GM18508 (cell line): ENCODE results near the gene UBXN11.

Experiments
- ATAC-seq: cut with Tn5 transposase; IDR thresholded peaks from one replicate; pipeline ENCODE4 v1.9.1; 2021; ENCODE audit warnings: moderate number of reproducible peaks; ENCODE audit not compliant: insufficient read depth, unreplicated experiment

Gene UBXN11

GRCh38 chr1:26288311-26288941, 18.0 kb downstream of the UBXN11 start:
- ATAC-seq: no peak

GRCh38 chr1:26287811-26288210, 18.6 kb downstream of the UBXN11 start:
- no peak for ATAC-seq

GRCh38 chr1:26287033-26287711, 19.3 kb downstream of the UBXN11 start:
- ATAC-seq: no peak

- no peak for ATAC-seq
These were observed 20.4 kb downstream of the UBXN11 start for GRCh38 chr1:26286064-26286416.

- no peak for ATAC-seq
These were observed 20.9 kb downstream of the UBXN11 start for GRCh38 chr1:26285366-26286063.

- no peak for ATAC-seq
These were observed 21.7 kb downstream of the UBXN11 start for GRCh38 chr1:26284597-26285347.

- no peak for ATAC-seq
These were observed 22.4 kb downstream of the UBXN11 start for GRCh38 chr1:26283871-26284596.

GRCh38 chr1:26283279-26283853, 23.1 kb downstream of the UBXN11 start:
- ATAC-seq: no peak

GRCh38 chr1:26282401-26282918, 24.0 kb downstream of the UBXN11 start:
- no peak for ATAC-seq

- no peak for ATAC-seq
These were observed 24.5 kb downstream of the UBXN11 start for GRCh38 chr1:26281971-26282370.

- ATAC-seq: no peak
These were observed 25.1 kb downstream of the UBXN11 start for GRCh38 chr1:26281091-26281958.

- ATAC-seq: no peak
These were observed 25.9 kb downstream of the UBXN11 start for GRCh38 chr1:26280333-26281042.

- ATAC-seq: no peak
These were observed 26.7 kb downstream of the UBXN11 start, which contains the start of gene SH3BGRL3 for GRCh38 chr1:26279456-26280332. TSS of gene SH3BGRL3 (plus strand) at chr1:26280086. CDS start at chr1:26280156, 70 bp downstream.

- ATAC-seq: no peak
These were observed 27.5 kb downstream of the UBXN11 start for GRCh38 chr1:26278724-26279455.

GRCh38 chr1:26278303-26278702, 28.1 kb downstream of the UBXN11 start:
- no peak for ATAC-seq

GRCh38 chr1:26277719-26278118, 28.7 kb downstream of the UBXN11 start:
- no peak for ATAC-seq
